ENCODE results near the gene A1CF. TPM values are rescaled to one million over a fixed set of nuclear protein-coding genes. Genes with fewer than 3 reads are reported as not detected.

Gene A1CF
- polyA plus RNA-seq, 3 donors, result not detected

- H3K4me3 Mint-ChIP-seq, result no peak overlapping the region
- Histone ChIP-seq H3K79me2 (ENCODE audit: insufficient read depth, low read length) (no peaks in the 10 kb centered on the region), H3K9me3 (replicated peaks in 1 of 2; ENCODE audit: control insufficient read depth in 1 of 2, insufficient read depth in 1 of 2, low read length in 2 of 2) (no peaks in the 10 kb centered on the region), H3K4me3 (replicated peaks in 1 of 3; ENCODE audit: low read depth in 2 of 3, low read length in 3 of 3) (no peak overlapping the region), H3K27me3 (ENCODE audit: control insufficient read depth in 2 of 2, insufficient read depth in 2 of 2, low read length in 2 of 2) (no peaks in the 10 kb centered on the region), H3K4me2 (replicated peaks; ENCODE audit: extremely low read depth, low read length, poor library complexity, severe bottlenecking) (no peak overlapping the region), H3K27ac (ENCODE audit: low read depth in 1 of 2, low read length in 2 of 2) (no peak overlapping the region), H3K36me3 (replicated peaks in 1 of 2; ENCODE audit: control insufficient read depth in 1 of 2, insufficient read depth in 2 of 2, low read length in 2 of 2) (no peaks in the 10 kb centered on the region), H3K4me1 (ENCODE audit: control insufficient read depth in 1 of 2, insufficient read depth in 2 of 2, low read length in 2 of 2) (no peaks in the 10 kb centered on the region), H3K9ac (ENCODE audit: insufficient read depth, low read length, poor library complexity, severe bottlenecking) (no peak overlapping the region), H2AFZ (ENCODE audit: insufficient read depth, low read depth, low read length, poor library complexity, severe bottlenecking) (no peak overlapping the region), H4K20me1 (ENCODE audit: insufficient read depth, low read length) (no peaks in the 10 kb centered on the region)
- no peak overlapping the region for H3K27ac Mint-ChIP-seq
- no peak for TF ChIP-seq CTCF (IDR thresholded peaks at IDR 0.05)
- no peaks in the 10 kb centered on the region for H3K4me1 Mint-ChIP-seq
- H3K36me3 Mint-ChIP-seq, result no peaks in the 10 kb centered on the region
- DNase-seq, result no peak
- intact Hi-C loops (cut with micrococcal nuclease), result no loop called here
- peaks cover 0 to 2% (median 2%) of the 10 kb centered on the region in 3 donors for H3K27me3 Mint-ChIP-seq (ENCODE audit: low read depth in 3 of 3)
- no peaks in the 10 kb centered on the region for H3K9me3 Mint-ChIP-seq
These were observed 24.1 kb downstream of the A1CF start for GRCh38 chr10:50861370-50861769.

- Histone ChIP-seq H3K9me3 (replicated peaks in 1 of 2; ENCODE audit: control insufficient read depth in 1 of 2, insufficient read depth in 1 of 2, low read length in 2 of 2) (no peaks in the 10 kb centered on the region), H3K4me2 (replicated peaks; ENCODE audit: extremely low read depth, low read length, poor library complexity, severe bottlenecking) (no peak overlapping the region), H3K27ac (ENCODE audit: low read depth in 1 of 2, low read length in 2 of 2) (no peak overlapping the region), H4K20me1 (ENCODE audit: insufficient read depth, low read length) (no peaks in the 10 kb centered on the region), H3K9ac (ENCODE audit: insufficient read depth, low read length, poor library complexity, severe bottlenecking) (no peak overlapping the region), H3K4me3 (replicated peaks in 1 of 3; ENCODE audit: low read depth in 2 of 3, low read length in 3 of 3) (no peak overlapping the region), H3K4me1 (ENCODE audit: control insufficient read depth in 1 of 2, insufficient read depth in 2 of 2, low read length in 2 of 2) (no peaks in the 10 kb centered on the region), H3K79me2 (ENCODE audit: insufficient read depth, low read length) (no peaks in the 10 kb centered on the region), H3K36me3 (replicated peaks in 1 of 2; ENCODE audit: control insufficient read depth in 1 of 2, insufficient read depth in 2 of 2, low read length in 2 of 2) (no peaks in the 10 kb centered on the region), H2AFZ (ENCODE audit: insufficient read depth, low read depth, low read length, poor library complexity, severe bottlenecking) (no peak overlapping the region), H3K27me3 (ENCODE audit: control insufficient read depth in 2 of 2, insufficient read depth in 2 of 2, low read length in 2 of 2) (no peaks in the 10 kb centered on the region)
- TF ChIP-seq CTCF (IDR thresholded peaks at IDR 0.05), result no peak
- intact Hi-C loops (cut with micrococcal nuclease), result no loop called here
- no peaks in the 10 kb centered on the region for H3K36me3 Mint-ChIP-seq
- WGBS (ENCODE audit: insufficient coverage), result 88% methylated on average over 1 of the region's 5 CpGs
- no peaks in the 10 kb centered on the region for H3K9me3 Mint-ChIP-seq
- peaks cover 0 to 2% (median 2%) of the 10 kb centered on the region in 3 donors for H3K27me3 Mint-ChIP-seq (ENCODE audit: low read depth in 3 of 3)
- H3K4me1 Mint-ChIP-seq, result no peaks in the 10 kb centered on the region
- H3K27ac Mint-ChIP-seq, result no peak overlapping the region
- DNase-seq, result no peak
- no peak overlapping the region for H3K4me3 Mint-ChIP-seq
These were observed 27.8 kb downstream of the A1CF start for GRCh38 chr10:50857579-50857978.

Data from CD14-positive monocyte (primary cell).